Transverse colon (tissue), 4 donors: ENCODE results near the gene IQSEC3. TPM values are rescaled to one million over a fixed set of nuclear protein-coding genes. Genes with fewer than 3 reads are reported as not detected.
"Not testable (repeated sequence)": the region's sequence is repeated elsewhere in the genome, so short reads cannot be mapped to it uniquely, and the experiment has no call there.

ENCODE experiments used
- DNase-seq: peaks from one replicate; pipeline ENCODE4 v3.0.0-alpha.2; 2019
- H3K27ac ChIP-seq, 4 donors: fragments of 200-600 bp; sonication (generic); 2 replicates each; pipeline ENCODE4 v1.5.1; 2016 to 2018; ENCODE audit warnings: inconsistent platforms in 4 of 4
- H3K27me3 ChIP-seq: fragments of 200-600 bp; sonication (generic); 2 replicates; pipeline ENCODE4 v1.5.1; 2017; ENCODE audit warnings: inconsistent platforms
- H3K36me3 ChIP-seq, 4 donors: fragments of 200-600 bp; sonication (generic); 2 replicates each; pipeline ENCODE4 v1.5.1; 2017 to 2019; ENCODE audit warnings: inconsistent platforms in 4 of 4
- H3K4me1 ChIP-seq, 4 donors: fragments of 200-600 bp; sonication (generic); 2 replicates each; pipeline ENCODE4 v1.5.1; 2017 to 2020; ENCODE audit warnings: inconsistent platforms in 4 of 4
- H3K4me3 ChIP-seq, 4 donors: fragments of 200-600 bp; sonication (generic); 1 replicate in 1 of 4; 2 replicates in 3 of 4; pipeline versions ENCODE4 v1.5.1 to v1.6.1; 2017 to 2019; ENCODE audit warnings: inconsistent platforms in 4 of 4
- H3K9me3 ChIP-seq, 2 donors: fragments of 200-600 bp; sonication (generic); 2 replicates each; pipeline ENCODE4 v1.5.1; 2017 to 2019; ENCODE audit warnings: inconsistent platforms in 2 of 2
- WGBS, 2 donors: methylation state at CpG; one replicate each; pipeline ENCODE4 v1.1.5; 2018; ENCODE audit warnings: low coverage in 1 of 2; 5-methylcytosine and 5-hydroxymethylcytosine counted together
- in situ Hi-C, 4 donors: fragments of 200-750 bp; cut with MboI; loops; one replicate each; pipeline versions ENCODE4 v1.15.0 to v1.15.1; 2017; ENCODE audit warnings: low sequenced_read_pairs in 3 of 4, low pct_ligation_motif_present in 1 of 4, low pct_unique_long_range_greater_than_20kb in 1 of 4
- intact Hi-C: fragments of 100-400 bp; cut with DNase I; formaldehyde crosslinking; loops from one replicate; pipeline ENCODE4 v1.15.1; 2023; ENCODE audit warnings: low total_unique reads
- total RNA-seq, 4 donors: library from RNA; depleted of rRNA; stranded (reverse); fragments of >200 nt; gene quantifications; one replicate each; pipeline ENCODE4 v1.1.0, GENCODE V29; 2016

The IQSEC3 gene
- total RNA-seq, 4 donors from 2014 or later, result 0.16 to 35.4 (median 0.27) TPM; not detected in 1

DNA sequence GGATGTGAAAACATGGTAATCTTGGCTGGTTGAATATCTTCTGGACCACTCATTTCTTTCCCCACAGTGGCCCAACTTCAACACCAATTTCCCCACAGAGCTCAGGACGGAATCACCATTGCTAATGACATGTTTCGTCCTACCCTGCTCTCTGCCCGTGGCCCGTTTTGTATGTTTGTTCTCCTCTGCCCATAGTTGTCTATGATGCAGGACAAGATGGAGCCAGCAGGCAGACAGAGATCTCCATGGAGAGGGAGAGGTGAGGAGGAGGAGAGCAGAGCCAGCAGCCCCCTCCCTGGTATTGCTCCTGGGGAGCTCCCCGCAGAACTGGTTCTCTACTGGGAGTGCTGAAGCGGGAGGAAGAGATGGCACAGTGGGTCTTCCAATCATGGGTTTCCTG lies 3.1 kb downstream of the IQSEC3 start:
- in situ Hi-C loops, H3K4me3 ChIP-seq, H3K4me1 ChIP-seq, H3K36me3 ChIP-seq, intact Hi-C loops, H3K27ac ChIP-seq, DNase-seq, H3K9me3 ChIP-seq: not testable (repeated sequence)
- peaks cover 44% of the 10 kb centered on the region for H3K27me3 ChIP-seq
- 72 to 75% methylated on average over 5 to 6 of the region's 6 CpGs for WGBS, 2 donors

DNA sequence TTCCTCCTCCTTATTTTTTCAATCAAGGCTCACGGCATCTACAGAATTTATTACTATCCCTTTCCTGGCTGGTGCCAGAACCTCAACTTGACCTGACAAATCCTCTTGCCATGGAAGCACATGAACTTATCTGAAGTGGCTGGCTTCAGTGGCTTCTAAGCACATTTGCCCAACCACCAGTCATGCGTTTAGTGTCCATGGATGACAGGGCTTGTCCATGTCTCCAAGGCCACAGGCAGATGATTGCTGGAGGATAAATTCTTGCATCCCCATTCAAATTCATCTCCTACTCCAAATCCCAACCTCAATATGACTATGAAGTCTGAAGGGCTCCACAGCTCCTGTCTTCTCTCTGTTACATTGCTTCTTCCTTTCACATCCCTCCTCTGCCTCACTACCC lies 4.0 kb downstream of the IQSEC3 start:
- in situ Hi-C loops, H3K27ac ChIP-seq, H3K36me3 ChIP-seq, H3K4me1 ChIP-seq, intact Hi-C loops, H3K9me3 ChIP-seq, H3K4me3 ChIP-seq, DNase-seq: not testable (repeated sequence)
- WGBS, 2 donors, result 82 to 86% methylated on average over 2 of the region's 2 CpGs
- H3K27me3 ChIP-seq, result peaks cover 47% of the 10 kb centered on the region

DNA sequence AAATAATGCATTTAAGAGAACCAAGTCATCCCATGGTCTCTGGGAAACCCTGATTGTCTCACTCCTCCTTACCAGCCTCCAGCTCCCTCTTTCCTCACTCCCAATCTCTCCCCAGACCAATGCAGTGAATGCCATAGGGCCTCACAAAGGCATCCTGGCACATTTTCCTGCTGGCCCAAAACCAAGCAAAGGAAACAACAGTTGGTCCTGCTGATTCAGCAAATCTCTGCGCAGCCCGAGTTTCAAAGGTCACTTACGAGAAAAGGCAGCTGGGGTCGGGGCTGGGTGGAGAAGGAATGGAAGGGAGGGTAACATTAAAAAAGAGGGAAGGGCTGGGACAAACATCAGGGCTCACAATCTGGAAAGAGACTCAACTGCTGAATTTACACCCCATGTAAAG lies 5.5 kb downstream of the IQSEC3 start:
- 56% methylated on average over 4 of the region's 4 CpGs; no CpG with 5 or more reads in 1 of the 2 donors for WGBS, 2 donors
- DNase-seq, H3K4me3 ChIP-seq, in situ Hi-C loops, intact Hi-C loops, H3K9me3 ChIP-seq, H3K27ac ChIP-seq, H3K36me3 ChIP-seq, H3K4me1 ChIP-seq: not testable (repeated sequence)
- peaks cover 51% of the 10 kb centered on the region for H3K27me3 ChIP-seq

DNA sequence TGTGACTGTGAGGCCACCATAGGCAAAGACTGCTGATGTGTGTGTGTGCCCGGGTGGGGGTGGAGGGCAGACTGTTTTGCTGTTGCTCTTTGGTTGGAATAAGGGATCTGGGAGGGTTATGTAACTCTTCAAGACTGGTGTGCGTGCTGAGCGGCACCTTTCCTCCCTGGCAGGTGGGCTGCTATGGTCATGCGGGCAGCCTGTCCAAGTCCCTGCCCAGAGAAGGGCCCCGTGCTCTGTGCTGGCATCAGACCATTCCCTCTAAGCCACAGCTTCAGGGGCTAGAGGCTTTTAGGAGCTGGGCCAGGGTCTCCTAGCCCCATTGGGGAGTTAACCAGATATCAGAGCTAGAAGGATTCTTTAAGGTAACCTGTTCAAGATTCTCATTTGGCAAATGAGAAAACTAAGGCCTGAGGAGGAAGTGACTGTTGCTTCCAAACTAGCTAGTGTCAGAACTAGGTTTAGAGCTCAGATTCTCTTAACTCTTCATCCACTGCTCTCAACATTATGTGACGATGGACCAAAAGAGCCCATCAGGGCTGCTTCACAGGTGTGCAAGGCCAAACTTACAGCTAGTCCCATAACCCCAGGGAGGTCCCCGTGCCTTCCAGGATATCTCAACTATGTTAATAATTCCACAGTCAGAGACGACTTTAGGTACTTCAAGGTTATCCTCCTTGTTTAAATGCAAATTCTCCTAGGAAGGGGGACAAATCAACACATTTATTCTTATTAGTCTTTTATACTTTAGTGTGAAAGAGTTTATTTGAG lies 8.0 kb downstream of the IQSEC3 start:
- intact Hi-C loops, H3K36me3 ChIP-seq, H3K4me1 ChIP-seq, H3K9me3 ChIP-seq, H3K4me3 ChIP-seq, in situ Hi-C loops, DNase-seq, H3K27ac ChIP-seq: not testable (repeated sequence)
- WGBS, 2 donors, result 63 to 79% methylated on average over 7 to 8 of the region's 8 CpGs
- peaks cover 62% of the 10 kb centered on the region for H3K27me3 ChIP-seq

DNA sequence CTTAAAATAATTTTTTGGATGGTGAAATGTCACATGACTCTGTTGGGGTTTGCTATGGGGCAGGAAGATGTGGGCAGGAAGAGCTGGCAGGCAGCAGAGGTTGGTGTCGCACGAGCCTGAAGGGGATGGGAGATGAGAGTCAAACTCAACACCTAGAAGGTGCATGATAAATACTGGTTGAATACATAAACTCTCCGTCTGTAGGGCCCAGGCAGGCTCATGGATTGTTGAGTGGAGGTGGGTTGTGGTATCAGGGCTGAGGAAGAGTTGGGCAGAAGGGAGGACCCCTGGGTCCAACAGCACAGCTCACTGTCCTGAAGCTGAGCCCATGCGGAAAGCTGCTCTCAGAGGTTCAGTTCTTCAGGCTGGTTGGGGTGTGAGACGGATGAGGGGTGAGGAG lies 9.0 kb downstream of the IQSEC3 start:
- H3K4me3 ChIP-seq, in situ Hi-C loops, H3K36me3 ChIP-seq, DNase-seq, H3K9me3 ChIP-seq, intact Hi-C loops, H3K4me1 ChIP-seq, H3K27ac ChIP-seq: not testable (repeated sequence)
- H3K27me3 ChIP-seq, result peaks cover 62% of the 10 kb centered on the region
- 77% methylated on average over 5 of the region's 5 CpGs; no CpG with 5 or more reads in 1 of the 2 donors for WGBS, 2 donors

DNA sequence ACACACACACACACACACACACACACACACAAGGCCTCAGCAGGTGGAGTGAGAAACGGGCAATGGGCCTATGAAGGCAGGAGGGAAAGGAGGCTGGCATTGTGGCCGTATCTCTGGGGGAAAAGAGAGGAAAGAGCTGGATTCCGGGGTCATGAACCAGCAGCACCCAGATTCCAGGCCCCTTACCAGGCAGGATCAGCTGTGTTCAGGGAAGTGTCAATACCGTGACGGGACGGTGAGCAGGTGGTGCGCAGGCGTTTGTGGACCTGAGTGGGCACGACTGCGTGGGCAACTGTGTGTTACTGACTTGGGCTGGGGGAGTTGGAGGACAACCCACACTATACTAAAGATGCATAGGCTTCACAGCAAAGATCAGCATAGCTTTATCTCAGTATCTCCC lies 9.5 kb downstream of the IQSEC3 start:
- WGBS, 2 donors, result 86 to 96% methylated on average over 8 to 10 of the region's 10 CpGs
- in situ Hi-C loops, H3K4me1 ChIP-seq, H3K27ac ChIP-seq, H3K9me3 ChIP-seq, intact Hi-C loops, H3K36me3 ChIP-seq, H3K4me3 ChIP-seq, DNase-seq: not testable (repeated sequence)
- peaks cover 62% of the 10 kb centered on the region for H3K27me3 ChIP-seq

DNA sequence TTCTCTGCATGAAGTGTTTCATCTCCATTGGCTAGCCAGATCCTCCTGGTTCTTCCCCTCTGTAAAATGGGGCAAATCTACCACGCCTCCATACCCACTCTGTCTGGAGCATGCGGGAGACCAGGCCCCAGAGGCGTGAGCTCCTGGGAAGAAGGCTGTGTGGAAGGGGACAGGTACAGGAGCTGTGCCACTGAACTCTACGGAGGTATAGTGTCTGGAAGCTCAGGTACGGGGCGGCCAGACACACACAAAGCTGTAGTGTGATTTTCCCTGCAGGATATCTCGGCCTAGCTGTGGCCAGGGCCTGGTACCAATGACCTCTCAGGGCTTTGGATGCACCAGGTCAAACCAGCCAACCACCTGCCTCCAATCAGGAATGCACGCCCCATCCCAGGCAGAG lies 10.0 kb downstream of the IQSEC3 start:
- peaks cover 61% of the 10 kb centered on the region for H3K27me3 ChIP-seq
- in situ Hi-C loops, H3K4me1 ChIP-seq, H3K36me3 ChIP-seq, intact Hi-C loops, DNase-seq, H3K27ac ChIP-seq, H3K9me3 ChIP-seq, H3K4me3 ChIP-seq: not testable (repeated sequence)
- WGBS, 2 donors, result 91 to 92% methylated on average over 2 to 8 of the region's 8 CpGs

DNA sequence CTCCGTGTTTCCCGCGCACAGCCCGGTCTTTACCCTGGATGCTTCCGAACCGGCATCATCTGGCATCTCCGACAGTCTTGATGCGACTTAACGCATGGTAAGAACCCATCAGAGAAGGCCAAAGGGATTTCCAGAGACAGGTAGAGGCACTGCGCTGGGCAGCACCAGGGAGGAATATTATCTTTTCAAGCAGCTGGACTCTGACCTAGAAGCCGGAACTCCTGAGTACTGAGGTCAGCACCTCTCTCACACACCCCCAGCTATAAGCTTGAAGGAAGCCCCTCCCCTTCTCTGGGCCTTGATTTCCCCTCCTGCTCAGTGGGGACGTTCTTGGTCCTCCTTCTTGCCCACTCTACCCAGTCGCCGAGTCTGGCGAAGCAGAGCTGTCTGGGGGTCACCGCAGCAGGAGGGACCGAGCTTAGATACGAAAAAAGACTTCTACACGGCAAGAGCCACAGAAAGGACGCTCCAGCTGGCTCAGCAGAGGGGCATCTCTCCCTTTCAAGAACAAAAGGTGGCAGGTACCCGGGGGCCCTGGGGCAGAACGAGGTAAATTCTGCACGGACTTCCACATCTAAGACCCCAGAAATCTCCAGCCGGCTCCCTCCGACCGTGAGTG lies 10.6 kb downstream of the IQSEC3 start:
- WGBS, 2 donors, result 62 to 84% methylated on average over 5 to 11 of the region's 26 CpGs

DNA sequence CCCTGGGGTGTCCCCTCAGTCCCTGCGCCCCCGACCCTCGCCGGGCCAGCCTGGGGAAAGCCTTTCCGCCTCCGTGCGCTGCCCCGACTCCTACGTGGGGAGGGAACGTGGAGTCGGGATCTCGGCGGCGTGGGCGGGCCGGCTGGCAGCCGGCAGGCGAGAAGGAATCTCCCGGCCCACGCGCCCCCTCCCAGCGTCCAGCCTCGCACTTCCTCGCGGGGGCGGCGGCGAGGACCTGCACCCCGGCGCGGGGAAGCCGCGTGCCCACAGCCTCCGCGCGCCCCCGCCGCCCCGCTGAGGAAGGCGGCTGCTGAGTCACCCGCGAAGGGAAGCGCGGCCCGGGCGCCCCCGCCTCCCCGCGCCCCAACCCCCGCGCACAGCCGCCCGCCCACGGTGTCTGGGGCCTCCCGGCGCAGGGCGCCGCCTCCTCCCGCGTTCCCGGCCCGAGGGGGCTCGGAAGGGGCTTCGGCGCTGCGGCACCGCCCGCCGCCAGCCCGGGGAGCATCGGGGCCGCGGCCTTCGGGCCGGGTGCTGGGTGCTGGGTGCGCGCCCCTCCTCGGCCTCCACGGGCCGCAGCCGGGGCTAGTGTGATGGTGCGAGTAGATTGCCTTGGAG lies 11.3 kb downstream of the IQSEC3 start:
- H3K27me3 ChIP-seq, result peaks cover 67% of the 10 kb centered on the region
- H3K9me3 ChIP-seq, intact Hi-C loops, H3K4me3 ChIP-seq, in situ Hi-C loops, H3K27ac ChIP-seq, DNase-seq, H3K4me1 ChIP-seq, H3K36me3 ChIP-seq: not testable (repeated sequence)
- WGBS, 2 donors, result 16% methylated on average over 33 of the region's 82 CpGs; no CpG with 5 or more reads in 1 of the 2 donors

More for the DNA sequence above, 10.6 kb downstream of the IQSEC3 start:
- H3K4me1 ChIP-seq, H3K27ac ChIP-seq, intact Hi-C loops, H3K36me3 ChIP-seq, DNase-seq, H3K9me3 ChIP-seq, in situ Hi-C loops, H3K4me3 ChIP-seq: not testable (repeated sequence)
- H3K27me3 ChIP-seq, result peaks cover 62% of the 10 kb centered on the region
